ENCODE measurements around the gene LDLR.
A peak's percentile ranks its signal among the peaks of the same experiment; 100 is the strongest.
"Not testable (repeated sequence)": the region's sequence is repeated elsewhere in the genome, so short reads cannot be mapped to it uniquely, and the experiment has no call there.

Gene LDLR

GRCh38 chr19:11106477-11106876 is 17.2 kb downstream of the LDLR start:
- no peak for DNase-seq

- DNase-seq: no peak
Observed at GRCh38 chr19:11108746-11109145, 19.5 kb downstream of the LDLR start.

- DNase-seq: no peak
Observed at GRCh38 chr19:11111117-11111770, 22.0 kb downstream of the LDLR start.

GRCh38 chr19:11111771-11112144 is 22.5 kb downstream of the LDLR start:
- no peak for DNase-seq

GRCh38 chr19:11113140-11113708 is 24.0 kb downstream of the LDLR start:
- DNase-seq: no peak

GRCh38 chr19:11115042-11115441 is 25.8 kb downstream of the LDLR start:
- DNase-seq: no peak

- no peak for DNase-seq
Observed at GRCh38 chr19:11115895-11116446, 26.7 kb downstream of the LDLR start.

- no peak for DNase-seq
Observed at GRCh38 chr19:11116507-11116906, 27.2 kb downstream of the LDLR start.

GRCh38 chr19:11121963-11122362 is 32.7 kb downstream of the LDLR start:
- DNase-seq: not testable (repeated sequence)

- DNase-seq: no peak
Observed at GRCh38 chr19:11123114-11123513, 33.9 kb downstream of the LDLR start.

- DNase-seq: not testable (repeated sequence)
Observed at GRCh38 chr19:11124157-11124556, 34.9 kb downstream of the LDLR start.

GRCh38 chr19:11125994-11126685 is 36.9 kb downstream of the LDLR start:
- peak; percentile 81 for DNase-seq

- DNase-seq: no peak
Observed at GRCh38 chr19:11127905-11128304, 38.6 kb downstream of the LDLR start.

- DNase-seq: peak; percentile 77
Observed at GRCh38 chr19:11130824-11131455, 41.7 kb downstream of the LDLR start.

- DNase-seq: no peak
Observed at GRCh38 chr19:11131471-11131870, 42.2 kb downstream of the LDLR start.

GRCh38 chr19:11136400-11137101 is 47.3 kb downstream of the LDLR start:
- no peak for DNase-seq

GRCh38 chr19:11137542-11138384 is 48.5 kb downstream of the LDLR start:
- peak; percentile 67 for DNase-seq

GRCh38 chr19:11138601-11139300 is 49.5 kb downstream of the LDLR start:
- DNase-seq: no peak

- DNase-seq: not testable (repeated sequence)
Observed at GRCh38 chr19:11140023-11140538, 50.8 kb downstream of the LDLR start.

GRCh38 chr19:11140896-11141295 is 51.6 kb downstream of the LDLR start:
- DNase-seq: no peak

GRCh38 chr19:11141937-11142527 is 52.8 kb downstream of the LDLR start:
- DNase-seq: no peak
